ENCODE data around the gene NT5M. TPM values are rescaled to one million over a fixed set of nuclear protein-coding genes. Genes with fewer than 3 reads are reported as not detected.

The NT5M gene
- total RNA-seq, 4 donors from 2014 or later: 3.7 to 15.7 (median 8.0) TPM

DNA sequence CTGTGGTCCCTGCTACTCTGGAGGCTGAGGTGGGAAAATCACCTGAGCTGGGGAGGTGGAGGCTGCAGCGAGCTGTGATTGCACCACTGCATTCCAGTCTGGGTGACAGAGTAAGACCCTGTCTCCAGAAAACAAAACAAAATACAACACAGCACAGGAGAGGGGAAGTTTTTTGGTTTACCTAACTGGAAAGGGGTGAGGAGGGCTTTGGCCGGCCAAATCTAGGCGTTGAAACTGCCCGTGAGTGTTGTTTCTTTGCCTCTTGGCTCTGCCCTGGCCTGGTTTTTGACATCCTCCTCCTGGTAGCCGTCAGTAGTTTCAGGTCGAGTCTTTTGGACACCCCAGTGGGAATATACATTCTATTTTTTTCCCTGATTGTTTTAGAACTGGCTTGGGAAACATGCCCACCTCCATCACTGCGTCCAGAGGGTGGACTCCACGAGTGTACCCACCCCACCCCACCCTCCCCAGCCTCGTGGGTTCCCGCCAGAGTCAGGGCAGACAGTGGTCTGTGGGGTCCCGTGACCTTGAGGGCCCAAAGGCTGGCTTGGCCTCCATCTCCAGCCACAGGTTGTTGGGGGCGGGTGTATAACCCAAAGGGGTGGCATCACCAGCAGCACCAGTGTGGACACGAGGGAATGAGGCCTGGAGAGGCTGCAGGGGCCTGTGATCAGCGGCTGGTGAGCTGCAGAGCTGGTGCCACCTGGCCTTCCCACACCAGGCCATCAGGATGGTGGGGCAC lies 42.7 kb downstream of the NT5M start:
- H3K27me3 ChIP-seq: no peaks in the 10 kb centered on the region
- no peaks in the 10 kb centered on the region for H3K9me3 ChIP-seq
- no peak overlapping the region for H3K4me3 ChIP-seq
- DNase-seq (no peak), ATAC-seq (no peak)
- no peaks in the 10 kb centered on the region for H3K36me3 ChIP-seq
- TF ChIP-seq CTCF (IDR thresholded peaks at IDR 0.05 in 4 of 5, conservative IDR thresholded peaks at IDR 0.05 in 1 of 5) (no peak), POLR2A (IDR thresholded peaks at IDR 0.05) (no peak)
- intact Hi-C loops (cut with DNase I; ENCODE audit: low total_unique reads) (no loop called here), in situ Hi-C loops (cut with MboI; ENCODE audit: low sequenced_read_pairs in 4 of 4) (no loop called here)
- H3K4me1 ChIP-seq: peaks cover 0 to 9% of the 10 kb centered on the region in 2 donors
- no peak overlapping the region for H3K27ac ChIP-seq

- DNase-seq (no peak), ATAC-seq (no peak)
- H3K27ac ChIP-seq: no peak overlapping the region
- peaks cover 0 to 10% of the 10 kb centered on the region in 2 donors for H3K4me1 ChIP-seq
- H3K27me3 ChIP-seq: no peaks in the 10 kb centered on the region
- no peak overlapping the region for H3K4me3 ChIP-seq
- in situ Hi-C loops (cut with MboI; ENCODE audit: low sequenced_read_pairs in 4 of 4) (no loop called here), intact Hi-C loops (cut with DNase I; ENCODE audit: low total_unique reads) (no loop called here)
- TF ChIP-seq POLR2A (IDR thresholded peaks at IDR 0.05) (no peak), CTCF (IDR thresholded peaks at IDR 0.05 in 4 of 5, conservative IDR thresholded peaks at IDR 0.05 in 1 of 5) (no peak)
- no peaks in the 10 kb centered on the region for H3K36me3 ChIP-seq
- no peaks in the 10 kb centered on the region for H3K9me3 ChIP-seq
Measured at GRCh38 chr17:17346428-17347233, 43.5 kb downstream of the NT5M start.

GRCh38 chr17:17347234-17347955 lies 44.2 kb downstream of the NT5M start:
- TF ChIP-seq POLR2A (IDR thresholded peaks at IDR 0.05) (no peak), CTCF (IDR thresholded peaks at IDR 0.05 in 4 of 5, conservative IDR thresholded peaks at IDR 0.05 in 1 of 5) (no peak)
- in situ Hi-C loops (cut with MboI; ENCODE audit: low sequenced_read_pairs in 4 of 4) (no loop called here), intact Hi-C loops (cut with DNase I; ENCODE audit: low total_unique reads) (no loop called here)
- Histone ChIP-seq H3K4me3 (no peak overlapping the region), H3K27me3 (no peaks in the 10 kb centered on the region), H3K9me3 (no peaks in the 10 kb centered on the region), H3K27ac (no peak overlapping the region), H3K4me1 (peaks cover 0 to 14% of the 10 kb centered on the region in 2 donors), H3K36me3 (no peaks in the 10 kb centered on the region)
- no peak for DNase-seq
- ATAC-seq: no peak

GRCh38 chr17:17347956-17348871 lies 45.0 kb downstream of the NT5M start:
- intact Hi-C loops (cut with DNase I; ENCODE audit: low total_unique reads) (no loop called here), in situ Hi-C loops (cut with MboI; ENCODE audit: low sequenced_read_pairs in 4 of 4) (no loop called here)
- TF ChIP-seq POLR2A (IDR thresholded peaks at IDR 0.05) (no peak), CTCF (IDR thresholded peaks at IDR 0.05 in 4 of 5, conservative IDR thresholded peaks at IDR 0.05 in 1 of 5) (no peak)
- Histone ChIP-seq H3K4me1 (peaks cover 0 to 14% of the 10 kb centered on the region in 2 donors), H3K27ac (no peak overlapping the region), H3K27me3 (no peaks in the 10 kb centered on the region), H3K36me3 (no peaks in the 10 kb centered on the region), H3K9me3 (no peaks in the 10 kb centered on the region), H3K4me3 (no peak overlapping the region)
- ATAC-seq (no peak), DNase-seq (no peak)

Measured in gastrocnemius medialis (tissue), 4 donors.